Measurements from ENCODE around the gene XYLT1. TPM values are rescaled to one million over a fixed set of nuclear protein-coding genes. Genes with fewer than 3 reads are reported as not detected.

Gene XYLT1
- total and polyA plus RNA-seq, 2 of the 4 experiments (the other 2 are of a cell fraction): 9.0 to 12.7 TPM

DNA sequence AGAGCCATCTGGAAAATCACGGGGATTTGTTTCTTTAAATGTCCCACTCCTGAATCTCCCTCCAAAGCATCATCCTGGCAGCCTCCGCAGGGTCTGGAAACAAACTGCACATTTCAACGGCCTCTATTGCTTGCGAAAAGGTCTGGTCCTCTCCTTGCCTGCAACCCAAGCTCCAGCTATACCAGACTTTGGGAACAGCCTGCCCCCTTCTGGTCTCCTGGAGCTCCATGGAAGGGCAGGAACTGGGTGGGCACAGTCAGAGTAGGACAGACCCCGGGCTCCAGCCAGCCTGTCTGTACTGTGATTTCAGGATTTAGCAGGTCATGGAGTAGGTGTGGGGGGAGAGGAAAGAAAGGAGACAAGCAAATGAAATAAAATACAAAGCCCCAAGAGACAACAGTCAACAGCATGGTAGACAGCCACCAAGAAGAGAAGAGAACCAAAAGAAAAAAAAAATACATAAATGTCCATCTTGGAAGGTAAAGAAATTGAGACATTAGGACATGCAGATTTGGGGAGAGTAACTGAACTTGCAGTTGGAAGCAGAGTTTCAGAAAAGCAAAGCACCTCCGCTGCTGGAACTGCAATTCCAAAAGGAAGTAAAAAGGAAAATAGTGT lies 2.7 kb downstream of the XYLT1 start (continued):
- no peak for TF ChIP-seq MAFK (IDR thresholded peaks at IDR 0.05; ENCODE audit: low read depth, low read length)

DNA sequence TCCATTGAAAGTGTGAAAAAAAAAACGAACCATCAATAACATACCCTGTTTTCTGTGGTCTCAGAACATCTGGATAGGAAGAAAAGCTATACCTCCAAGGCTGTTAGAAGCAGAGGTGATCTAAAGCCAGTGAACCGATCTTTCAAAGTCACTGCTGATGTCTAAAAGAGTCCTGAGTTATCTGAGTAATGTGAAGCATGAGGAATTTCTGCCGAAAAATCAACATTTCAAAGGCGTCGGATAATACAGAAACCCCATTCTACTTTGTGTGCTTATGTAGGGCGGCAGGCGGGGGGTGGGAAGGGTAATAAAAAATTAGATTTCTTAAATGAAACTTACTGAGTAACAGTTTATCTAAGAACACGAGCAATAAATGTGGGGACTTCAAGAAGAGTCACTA lies 3.9 kb downstream of the XYLT1 start:
- Histone ChIP-seq H3K36me3 (ENCODE audit: control insufficient read depth, insufficient read depth, low read length) (no peaks in the 10 kb centered on the region), H3K9me1 (ENCODE audit: insufficient read depth, low read length) (peaks cover 2% of the 10 kb centered on the region), H4K5ac (ENCODE audit: low read depth, low read length) (no peak overlapping the region), H3K9me3 (ENCODE audit: control insufficient read depth, insufficient read depth, low read length) (no peaks in the 10 kb centered on the region), H3K4me2 (ENCODE audit: low read depth, low read length) (peak overlapping the region; percentile 59), H3K14ac (replicated peaks; ENCODE audit: low read depth, low read length) (0 out of 2 replicates have a peak overlapping the region, but pooled peaks have one; percentile 29), H2AK9ac (replicated peaks; ENCODE audit: low read depth, low read length, poor library complexity) (no peak overlapping the region), H2BK120ac (ENCODE audit: low read depth, low read length) (no peak overlapping the region), H2BK20ac (ENCODE audit: low read depth, low read length) (no peak overlapping the region), H3K4me3 (ENCODE audit: insufficient read depth, low read depth, low read length) (no peak overlapping the region), H4K20me1 (ENCODE audit: insufficient read depth, low read length) (peaks cover 30% of the 10 kb centered on the region), H3K56ac (ENCODE audit: extremely low read depth, insufficient read depth, low read length) (no peak overlapping the region), H2AK5ac (ENCODE audit: low read depth, low read length) (no peak overlapping the region), H2BK5ac (ENCODE audit: low read depth, low read length, poor library complexity, severe bottlenecking) (no peak overlapping the region), H3K27me3 (ENCODE audit: control insufficient read depth, insufficient read depth, low read length) (no peaks in the 10 kb centered on the region), H2AFZ (replicated peaks; ENCODE audit: low read length, poor library complexity) (no peak overlapping the region), H4K8ac (ENCODE audit: low read depth in 2 of 2, low read length in 2 of 2) (no peak overlapping the region; a peak in 1 of 4 replicates), H3K27ac (ENCODE audit: insufficient read depth, low read length) (no peak overlapping the region), H3K4ac (ENCODE audit: low read depth, low read length) (no peak overlapping the region), H4K91ac (ENCODE audit: insufficient read depth, low read depth, low read length) (no peak overlapping the region), H3K9ac (ENCODE audit: low read depth, low read length) (no peak overlapping the region), H3K4me1 (ENCODE audit: control insufficient read depth, insufficient read depth, low read length) (peaks cover 13% of the 10 kb centered on the region), H3K79me1 (ENCODE audit: low read depth in 1 of 2, low read length in 2 of 2) (peaks cover 15 to 48% of the 10 kb centered on the region in 2 experiments; a peak in 3 of 4 replicates), H3K23ac (ENCODE audit: low read depth, low read length) (no peak overlapping the region), H2BK15ac (ENCODE audit: low read depth, low read length) (no peak overlapping the region), H3K18ac (ENCODE audit: low read depth, low read length) (no peak overlapping the region)
- no TSS peak for BruUV-seq (replicated peaks)
- no CpG with 5 or more reads among the region's 8 CpGs for WGBS, 2 experiments (ENCODE audit: extremely low coverage in 2 of 2, insufficient read length in 1 of 2)
- ATAC-seq (ENCODE audit: low read depth): no peak
- POLR2A ChIA-PET (ENCODE audit: unreplicated experiment): no interaction called here
- dilution Hi-C loops (cut with HindIII; ENCODE audit: low sequenced_read_pairs, unreplicated experiment): no loop called here
- no peak for DNase-seq
- CTCF ChIA-PET: interaction anchor here (1.0 to 2.0 kb wide), 11 partner anchors 9 to 307 kb away, joined by 3 to 11 read pairs (median 4); no protein-coding TSS in a partner anchor
- no peak for TF ChIP-seq MAFK (IDR thresholded peaks at IDR 0.05; ENCODE audit: low read depth, low read length)
- TF ChIP-seq BHLHE40 (IDR thresholded peaks at IDR 0.05; ENCODE audit: low read depth, low read length): 0 out of 2 replicates have a peak, but pooled peaks have one; percentile 8
- in situ Hi-C loops (cut with MboI; ENCODE audit: low sequenced_read_pairs): loop anchor here (25.0 kb wide), 2 partner anchors 255 to 605 kb away; no protein-coding TSS in a partner anchor
- intact Hi-C loops (cut with micrococcal nuclease): loop anchor here (5.0 to 10.0 kb wide), 6 partner anchors 70 to 875 kb away; no protein-coding TSS in a partner anchor
